HG03558 (cell line): ENCODE data around the gene CCDC74B.
"Not testable (repeated sequence)": the region's sequence is repeated elsewhere in the genome, so short reads cannot be mapped to it uniquely, and the experiment has no call there.

Experiments used
- ATAC-seq: cut with Tn5 transposase; IDR thresholded peaks from one replicate; pipeline ENCODE4 v1.9.1; 2021; ENCODE audit warnings: moderate number of reproducible peaks; ENCODE audit not compliant: unreplicated experiment; ENCODE audit errors: extremely low read depth

The CCDC74B gene

DNA sequence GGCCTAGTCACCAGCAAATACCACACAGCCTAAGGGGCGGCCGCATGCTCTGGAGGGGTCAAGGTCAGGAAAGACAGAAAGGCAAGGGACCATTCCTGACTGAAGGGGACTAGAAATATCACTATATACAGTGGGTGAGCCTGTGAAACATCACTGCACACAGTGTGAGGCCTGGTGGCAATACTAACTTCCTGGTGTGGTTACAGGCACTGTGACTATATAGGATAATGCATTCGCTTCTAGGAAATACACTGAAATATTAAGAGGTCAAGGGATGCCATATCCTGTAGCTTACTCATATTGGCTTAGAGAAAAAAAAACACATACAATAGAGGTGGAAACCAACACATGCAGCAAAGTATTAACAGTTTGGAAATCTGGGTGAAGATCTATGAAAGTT is 24.3 kb upstream of the CCDC74B start:
- ATAC-seq = not testable (repeated sequence)

DNA sequence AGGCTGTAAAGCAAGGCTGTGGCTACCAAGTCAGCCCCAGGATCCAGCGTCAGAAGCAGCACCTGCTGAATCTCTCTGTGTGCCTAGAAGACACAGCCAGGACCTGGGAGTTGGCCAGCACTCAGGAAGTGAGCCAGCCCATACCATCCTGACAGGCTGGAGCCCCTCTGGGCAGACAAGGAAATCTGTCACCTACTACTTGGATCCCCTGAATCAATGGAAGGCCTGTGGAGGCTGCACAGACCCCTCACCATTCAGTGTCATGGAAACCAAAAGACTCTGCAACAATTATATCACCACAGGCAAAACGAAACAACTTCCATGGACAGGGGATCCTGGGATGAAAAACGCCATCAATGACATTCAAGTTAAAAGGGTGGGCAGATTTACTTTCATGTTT is 21.7 kb upstream of the CCDC74B start:
- ATAC-seq = not testable (repeated sequence)

DNA sequence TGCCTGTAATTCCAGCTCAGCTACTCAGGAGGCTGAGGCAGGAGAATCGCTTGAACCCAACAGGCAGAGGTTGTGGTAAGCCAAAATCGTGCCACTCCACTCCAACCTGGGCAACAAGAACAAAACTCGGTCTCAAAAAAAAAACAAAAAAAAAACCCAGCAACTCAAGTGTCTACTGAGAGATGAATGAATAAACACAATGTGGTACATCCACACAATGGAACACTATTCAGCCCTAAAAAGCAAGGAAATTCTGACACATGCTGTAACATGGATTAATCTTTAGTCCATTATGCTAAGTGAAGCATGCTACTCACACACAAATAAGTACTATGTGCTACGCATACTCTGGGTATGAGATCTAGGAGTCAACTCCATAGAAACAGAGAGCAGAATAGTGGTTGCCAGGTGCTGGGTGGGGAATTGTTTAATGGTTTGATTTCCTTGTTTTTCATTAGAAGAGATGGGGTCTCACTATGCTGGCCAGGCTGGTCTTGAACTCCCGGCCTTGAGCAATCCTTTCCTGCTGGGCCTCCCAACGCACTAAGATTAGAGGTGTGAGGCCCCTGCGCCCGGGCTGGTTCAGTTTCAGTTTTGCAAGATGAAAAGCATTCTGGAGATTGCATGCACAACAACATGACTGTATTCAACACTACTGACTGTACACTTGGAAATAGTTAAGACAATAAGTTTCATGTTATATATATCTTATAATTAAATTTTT is 20.5 kb upstream of the CCDC74B start:
- ATAC-seq = no peak

DNA sequence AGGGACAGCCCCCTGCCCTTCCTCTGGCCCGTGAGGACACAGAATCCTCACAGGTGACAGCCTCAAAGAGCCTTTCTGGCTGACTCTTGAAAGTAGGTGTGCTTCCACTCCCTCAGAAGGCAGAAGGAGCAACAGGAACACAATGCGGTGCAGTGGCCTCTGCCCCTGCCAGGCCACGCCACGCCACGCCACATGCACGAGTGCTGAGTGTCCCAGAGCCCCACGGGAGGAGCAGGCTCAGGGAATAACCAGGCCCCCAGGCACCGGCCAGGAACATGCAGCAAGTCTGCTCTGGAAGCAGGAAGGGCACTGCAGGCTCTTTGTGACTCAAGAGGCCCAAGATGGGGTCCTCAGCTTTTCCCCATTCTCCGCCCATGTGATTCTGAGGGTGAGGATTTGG is 18.1 kb upstream of the CCDC74B start:
- ATAC-seq = no peak

DNA sequence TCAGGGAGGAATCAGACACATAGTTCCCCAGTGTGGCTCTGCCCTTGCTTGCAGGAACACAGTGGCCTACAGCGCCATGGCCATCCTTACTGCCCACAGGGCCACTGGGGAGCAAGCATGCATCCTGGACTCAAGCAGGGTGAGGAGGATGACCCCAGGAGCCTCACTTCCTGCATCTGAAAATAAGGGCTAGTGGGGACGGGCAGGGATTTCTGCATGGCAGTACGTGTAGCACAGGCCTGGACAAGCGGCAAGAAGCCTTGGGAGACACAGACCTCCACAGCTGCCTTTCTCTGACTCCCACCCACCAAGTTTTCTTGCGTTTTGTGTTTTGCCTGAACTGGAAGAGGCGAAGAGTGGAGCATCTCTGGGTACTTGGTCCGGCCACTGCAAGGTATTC is 17.6 kb upstream of the CCDC74B start:
- ATAC-seq = not testable (repeated sequence)

DNA sequence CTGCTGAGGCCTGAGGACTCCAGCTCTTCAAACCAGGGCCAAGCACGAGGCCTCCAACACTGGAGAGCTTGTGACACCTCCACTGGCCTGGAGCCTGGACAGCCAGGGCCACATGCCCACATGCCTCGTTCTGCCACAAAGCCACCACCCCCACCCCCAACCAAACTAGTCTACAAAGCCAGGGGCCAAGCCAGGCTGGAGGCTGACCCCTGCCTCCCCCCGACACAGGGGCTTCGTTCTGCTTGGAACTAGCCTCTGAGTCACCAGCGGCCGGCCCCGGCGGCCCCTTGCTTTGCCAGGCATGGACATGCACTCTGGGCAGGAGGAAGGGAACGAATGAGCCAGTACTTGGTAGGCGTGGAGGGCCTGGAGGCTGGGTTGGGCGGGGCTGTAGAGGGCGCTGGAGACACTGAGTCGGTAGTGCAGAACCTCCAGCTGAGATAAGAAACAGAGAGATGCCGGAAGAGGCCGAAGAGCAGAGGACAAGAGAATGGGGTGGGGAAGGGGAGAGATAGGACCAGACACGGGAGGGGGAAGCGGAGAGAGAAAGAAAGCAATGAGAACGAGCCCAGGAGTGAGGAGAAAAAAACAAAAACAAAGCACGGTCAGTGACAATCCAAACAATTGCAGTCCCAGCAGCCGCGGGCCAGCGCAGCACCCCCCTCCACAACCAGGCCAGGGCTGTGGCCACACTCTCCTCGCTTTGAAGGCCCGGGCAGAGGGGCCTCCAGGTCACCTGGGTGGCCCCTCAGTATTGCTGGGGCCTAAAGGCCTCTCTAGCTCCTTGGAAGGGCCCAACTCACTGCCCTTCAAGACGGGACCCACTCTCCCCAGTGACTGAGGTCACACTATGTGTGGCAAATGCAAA is 16.2 kb upstream of the CCDC74B start:
- ATAC-seq = not testable (repeated sequence)

DNA sequence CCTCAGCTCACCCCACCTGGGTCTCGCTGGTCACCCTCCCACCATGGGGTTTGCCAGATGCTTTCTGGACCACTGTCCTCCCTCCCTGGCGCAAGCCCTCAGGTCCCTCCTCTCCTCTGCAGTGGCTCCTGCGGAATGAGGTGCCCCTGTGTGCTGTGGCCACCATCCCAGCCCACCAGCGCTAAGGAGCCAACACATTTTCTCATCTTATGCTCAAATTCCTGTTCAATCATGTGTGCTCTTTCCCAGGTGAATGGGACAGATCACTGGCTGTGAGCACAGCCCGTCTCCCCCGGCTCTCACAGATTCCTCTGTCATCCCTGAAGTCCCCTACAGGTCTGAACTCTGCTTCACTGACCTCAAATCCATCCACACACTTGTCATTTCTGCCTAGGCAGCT is 15.2 kb upstream of the CCDC74B start:
- ATAC-seq = no peak

DNA sequence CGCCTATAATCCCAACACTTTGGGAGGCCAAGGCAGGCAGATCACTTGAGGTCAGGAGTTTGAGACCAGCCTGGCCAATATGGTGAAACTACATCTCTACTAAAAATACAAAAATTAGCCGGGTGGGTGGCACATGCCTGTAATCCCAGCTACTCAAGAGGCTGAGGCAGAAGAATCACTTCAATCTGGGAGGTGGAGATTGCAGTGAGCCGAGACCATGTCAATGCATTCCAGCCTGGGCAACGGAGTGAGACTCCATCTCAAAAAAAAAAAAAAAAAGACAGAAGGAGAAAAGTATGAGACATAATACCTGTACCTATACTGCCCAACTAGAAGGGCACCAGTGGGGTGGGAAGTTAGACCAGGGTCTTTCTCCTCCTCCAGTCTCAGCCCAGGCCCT is 14.5 kb upstream of the CCDC74B start:
- not testable (repeated sequence) for ATAC-seq

DNA sequence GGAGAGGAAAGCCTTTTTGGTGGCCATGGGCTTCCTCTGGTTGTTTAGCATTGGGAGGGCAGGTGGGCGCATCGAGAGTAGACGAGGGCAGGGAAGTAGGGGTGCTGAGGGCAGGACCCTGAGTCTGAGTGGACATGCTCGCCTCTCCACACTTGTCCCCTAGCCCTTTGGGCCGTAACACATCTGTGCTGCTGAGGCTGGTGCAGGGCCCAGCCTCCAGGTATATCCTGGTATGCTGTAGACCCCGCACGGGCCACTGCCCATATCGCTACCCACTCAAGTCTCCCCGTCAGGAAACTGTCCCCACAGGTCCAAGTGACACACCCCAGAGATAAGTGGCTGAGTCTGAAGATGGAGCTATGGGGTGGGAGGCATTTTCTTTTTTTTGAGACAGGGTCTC is 13.7 kb upstream of the CCDC74B start:
- no peak for ATAC-seq

DNA sequence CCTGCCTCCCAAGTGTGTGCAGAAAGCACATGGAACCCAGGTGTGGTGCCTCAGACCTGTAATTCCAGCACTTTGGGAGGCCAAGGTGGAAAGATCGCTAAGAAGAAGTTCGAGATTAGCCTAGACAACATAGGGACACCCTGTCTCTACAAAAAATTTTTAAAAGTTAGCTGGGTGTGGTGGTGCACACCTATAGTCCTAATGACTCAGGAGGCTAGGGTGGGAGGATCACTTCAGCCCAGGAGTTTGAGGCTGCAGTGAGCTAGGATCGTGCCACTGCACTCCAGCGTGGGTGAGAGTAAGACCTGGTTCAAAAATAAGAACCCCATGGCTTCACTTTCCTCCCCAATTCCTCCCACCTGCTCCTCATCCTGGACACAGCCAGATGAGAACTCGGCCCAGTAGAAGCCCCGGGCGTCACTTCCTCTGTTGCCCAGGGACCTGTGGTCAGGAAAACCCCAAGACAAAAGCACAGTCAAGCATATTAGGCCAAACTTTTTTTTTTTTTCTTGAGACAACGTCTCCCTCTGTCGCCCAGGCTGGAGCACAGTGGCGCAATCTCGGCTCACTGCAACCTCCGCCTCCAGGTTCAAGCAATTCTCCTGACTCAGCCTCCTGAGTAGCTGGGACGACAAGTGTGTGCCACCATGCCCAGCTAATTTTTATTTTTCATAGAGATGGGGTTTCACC is 13.1 kb upstream of the CCDC74B start:
- peak; percentile 55 for ATAC-seq

DNA sequence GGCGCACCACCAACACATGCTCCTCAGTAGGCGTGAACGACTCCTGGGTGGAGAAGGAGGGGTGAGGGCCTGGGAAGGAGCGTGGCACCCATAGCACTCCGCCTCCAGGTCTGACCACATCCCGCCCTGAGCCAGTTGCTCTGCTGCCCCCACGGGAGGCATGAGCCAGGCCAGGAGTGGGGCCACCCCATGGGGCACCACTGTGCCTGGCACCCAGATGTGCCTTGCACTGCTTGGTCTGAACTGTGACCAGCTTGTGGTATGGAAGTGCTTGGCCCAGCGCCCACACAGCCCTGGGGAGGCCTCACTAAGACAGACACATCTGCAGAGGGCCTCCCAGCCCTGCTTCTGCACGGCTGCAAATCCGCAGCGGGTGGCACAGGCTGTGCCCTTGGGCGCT is 12.4 kb upstream of the CCDC74B start:
- not testable (repeated sequence) for ATAC-seq

DNA sequence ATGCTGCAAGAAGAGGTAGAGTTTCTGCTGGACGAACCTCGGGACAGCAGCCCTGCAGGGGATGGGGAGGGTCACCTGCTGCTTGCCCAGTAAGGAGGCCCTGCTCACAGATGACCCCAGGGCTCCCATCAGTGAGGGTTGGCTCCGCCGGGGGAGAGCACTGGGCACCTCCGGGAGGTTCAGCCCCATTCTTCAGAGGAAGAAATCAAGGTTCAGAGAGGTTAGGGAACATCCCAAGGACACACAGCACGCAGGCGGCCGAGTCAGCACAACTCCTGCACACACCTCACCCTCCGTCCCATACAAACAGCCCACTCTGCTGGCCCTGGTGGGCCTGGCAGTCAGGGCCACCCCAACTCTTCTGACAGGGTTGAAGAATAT is 11.7 kb upstream of the CCDC74B start:
- ATAC-seq = no peak

DNA sequence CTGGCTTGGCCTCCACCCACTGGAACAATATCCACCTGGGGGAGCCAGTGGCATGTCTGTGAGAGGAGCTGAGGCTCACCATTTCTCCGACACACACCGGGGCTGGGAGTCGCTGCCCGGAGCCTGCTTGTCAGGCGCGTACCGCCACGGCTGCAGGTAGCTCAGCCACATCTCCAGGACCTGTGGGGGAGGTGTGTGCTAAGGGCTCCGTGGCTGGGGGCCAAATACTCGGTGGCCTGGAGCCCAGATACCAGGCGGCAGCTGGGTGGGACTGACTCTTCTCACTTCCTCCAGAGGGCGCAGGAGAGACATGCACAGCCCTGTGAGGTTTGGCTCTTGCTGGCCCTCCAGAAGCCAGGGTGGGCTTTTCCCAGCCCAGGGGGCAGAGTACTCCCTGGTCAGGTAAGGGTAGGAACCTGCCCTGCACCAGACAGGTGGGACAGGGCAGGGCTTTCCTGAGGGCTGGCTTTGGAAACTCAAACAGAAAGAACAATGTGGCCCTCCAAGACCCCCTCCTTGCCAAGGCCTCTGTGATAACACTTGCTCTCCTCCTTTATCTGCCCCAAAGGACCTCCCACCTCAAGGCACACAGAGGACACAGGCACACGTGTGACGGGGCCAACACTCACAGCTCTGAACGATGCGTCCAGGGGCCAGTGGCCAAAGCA is 11.2 kb upstream of the CCDC74B start:
- not testable (repeated sequence) for ATAC-seq

DNA sequence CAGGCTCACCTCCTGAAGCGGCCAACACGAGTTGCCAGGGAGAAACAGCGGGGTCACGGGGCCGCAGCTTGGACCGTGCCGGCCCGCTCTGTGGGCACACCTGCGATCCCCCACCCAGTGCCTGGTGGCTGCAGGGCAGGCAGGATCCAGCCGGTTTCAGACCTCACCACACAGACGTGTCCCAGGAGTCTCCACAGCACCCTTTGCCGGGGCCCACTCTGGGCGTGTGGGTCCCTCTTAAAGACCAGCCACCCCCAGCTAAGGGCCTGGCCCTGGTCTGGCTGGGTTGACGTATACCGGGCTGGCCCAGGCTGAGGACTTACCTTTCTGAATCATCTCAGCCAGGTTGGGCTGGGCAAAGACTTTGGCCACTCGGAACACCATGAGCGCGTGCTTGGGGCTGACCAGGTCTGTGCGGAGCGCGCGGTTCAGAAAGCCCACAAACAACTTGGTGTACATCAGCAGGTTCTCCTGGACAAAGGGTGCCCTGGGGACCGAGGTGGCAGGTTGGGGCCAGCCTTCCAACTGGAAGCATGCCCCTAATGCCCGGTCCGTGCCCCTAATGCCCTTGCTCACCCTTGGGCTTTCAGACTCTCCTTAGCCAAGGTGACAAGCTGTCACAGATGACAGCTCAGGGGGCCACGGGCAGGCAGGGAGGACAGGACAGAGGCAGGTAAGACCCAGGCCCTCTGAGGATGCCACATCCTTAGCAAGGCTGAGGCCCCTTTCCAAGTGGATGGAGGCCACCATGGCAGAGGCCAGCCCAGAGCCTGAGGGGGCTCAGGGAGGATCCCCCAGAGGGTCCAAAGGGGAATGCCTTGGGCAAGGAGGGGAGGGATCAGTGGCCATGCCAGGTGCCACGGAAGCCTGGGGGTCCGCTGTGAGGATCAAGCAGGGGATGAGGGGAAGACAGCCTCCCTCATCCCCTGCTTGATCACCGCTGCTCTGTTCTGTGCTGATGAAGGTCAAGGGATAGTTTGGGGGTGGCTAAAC is 10.2 kb upstream of the CCDC74B start:
- no peak for ATAC-seq

DNA sequence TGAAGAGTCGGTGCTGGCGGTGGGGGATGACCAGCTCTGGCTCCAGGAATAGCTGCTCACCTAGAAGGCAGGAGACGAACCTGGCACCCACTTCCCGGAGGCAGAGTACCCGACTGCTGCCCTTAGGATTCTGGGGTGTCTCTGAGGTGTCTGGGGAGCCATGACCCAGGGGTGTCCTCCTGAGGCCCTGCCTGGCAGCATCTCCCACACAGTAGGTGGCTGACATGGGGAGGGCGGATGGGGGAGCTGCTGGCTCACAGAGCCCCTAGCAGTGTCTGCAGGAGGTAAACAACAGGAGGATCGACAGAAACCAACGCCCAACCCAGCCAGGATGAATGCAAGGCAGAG is 9.5 kb upstream of the CCDC74B start:
- not testable (repeated sequence) for ATAC-seq

DNA sequence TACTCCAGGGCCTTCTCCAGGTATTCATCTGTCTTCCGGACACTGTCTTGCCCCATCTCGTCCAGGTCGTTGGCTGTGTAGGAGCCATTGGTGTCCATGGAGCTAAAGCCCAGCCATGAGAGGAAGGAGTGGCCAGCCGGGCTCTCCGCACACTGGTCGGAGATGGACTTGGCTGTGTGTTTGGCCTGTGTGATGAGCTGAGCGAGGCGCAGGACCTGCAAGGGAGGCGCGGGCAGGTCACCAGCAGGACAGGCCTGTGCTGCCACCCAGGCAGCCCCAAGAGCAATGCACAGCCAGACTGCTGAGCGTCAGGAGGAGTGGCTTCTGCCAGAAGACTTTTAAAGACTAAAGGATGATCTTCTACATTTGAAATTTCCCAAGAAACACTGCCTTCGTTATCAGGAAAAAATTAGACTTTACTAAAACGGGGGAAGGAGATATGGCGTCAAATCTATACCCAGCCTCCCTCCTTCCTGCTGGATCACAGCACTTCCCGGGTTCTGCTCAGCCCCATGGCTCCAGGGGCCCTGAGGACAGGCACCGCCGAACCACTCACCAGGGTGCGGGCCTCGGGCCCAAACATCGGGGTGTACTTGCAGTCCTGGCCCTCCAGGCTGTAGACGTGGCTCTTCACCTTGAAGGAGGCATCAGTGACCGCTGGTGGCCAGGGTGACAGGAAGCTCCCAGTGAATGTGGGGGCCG is 9.0 kb upstream of the CCDC74B start:
- not testable (repeated sequence) for ATAC-seq

DNA sequence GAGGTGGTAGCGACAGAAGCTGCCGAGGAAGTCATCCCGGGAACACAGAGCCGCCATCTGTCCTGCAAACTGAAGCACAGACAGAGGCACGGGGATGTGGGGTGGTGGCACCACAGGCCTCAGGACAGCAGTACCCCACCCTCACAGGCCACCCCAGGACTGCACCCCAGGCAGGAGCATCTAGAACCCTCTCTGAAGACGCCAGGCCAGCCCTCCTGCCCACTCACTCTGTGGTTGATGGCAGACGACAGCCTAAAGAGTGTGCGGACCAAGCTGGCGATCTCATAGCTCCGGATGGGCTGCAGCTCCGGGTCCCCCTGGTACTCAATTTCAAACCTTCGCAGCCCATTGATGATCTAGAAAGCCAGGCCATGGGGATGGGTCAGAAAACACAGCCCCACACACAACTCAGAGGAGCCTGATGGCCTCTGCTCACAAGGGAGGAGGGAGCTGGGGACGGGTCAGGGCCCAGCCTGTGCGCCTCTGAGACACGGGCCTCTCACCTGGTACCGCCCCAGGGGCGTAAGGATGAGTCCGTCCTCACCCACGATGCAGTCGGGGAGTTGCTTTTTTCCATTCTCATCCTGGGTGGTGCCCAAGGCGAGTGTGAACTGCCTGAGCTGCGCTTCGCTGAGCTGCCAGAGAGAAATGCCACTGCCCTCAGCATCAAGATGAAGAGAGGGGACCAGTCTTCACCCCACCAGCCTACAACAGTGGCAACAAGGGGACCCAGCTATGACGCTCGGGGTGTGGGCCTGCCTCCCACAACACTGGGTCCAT is 8.1 kb upstream of the CCDC74B start:
- no peak for ATAC-seq
